GM12878 (cell line): Measurements from ENCODE around the gene RNF41. TPM values are rescaled to one million over a fixed set of nuclear protein-coding genes. Genes with fewer than 3 reads are reported as not detected.
A peak's percentile ranks its signal among the peaks of the same experiment; 100 is the strongest.

Source experiments
- ASH2L ChIP-seq: fragments of 300-600, 200-600 bp; sonication (generic); IDR thresholded peaks from 2 replicates; pipeline ENCODE4 v1.6.1; 2017; ENCODE audit warnings: low read depth, mild to moderate bottlenecking, borderline replicate concordance
- BCL3 ChIP-seq: IDR thresholded peaks from 2 replicates; pipeline ENCODE4 v1.6.1; 2011; ENCODE audit warnings: borderline replicate concordance, low read depth, mild to moderate bottlenecking, moderate library complexity, low read length; ENCODE audit not compliant: insufficient read depth, poor library complexity, severe bottlenecking
- CBFB ChIP-seq: IDR thresholded peaks from 2 replicates; pipeline ENCODE4 v1.6.1; 2016; ENCODE audit warnings: antibody characterized with exemption, low read depth
- HDAC6 ChIP-seq: fragments of 200-600 bp; sonication (generic); IDR thresholded peaks from one replicate; pipeline ENCODE4 v1.8.0; 2017; ENCODE audit warnings: antibody characterized with exemption; ENCODE audit not compliant: unreplicated experiment
- MXI1 ChIP-seq: fragments of 150-350 bp; IDR thresholded peaks from 2 replicates; pipeline ENCODE4 v1.6.1; 2011; ENCODE audit warnings: low read depth, mild to moderate bottlenecking, inconsistent platforms, low read length, improper control_type of control experiment
- MYB ChIP-seq: fragments of 150-350 bp; IDR thresholded peaks from 2 replicates; pipeline ENCODE4 v1.6.1; 2014; ENCODE audit warnings: mild to moderate bottlenecking, low read depth, low read length, borderline replicate concordance
- NBN ChIP-seq: fragments of 450-650 bp; IDR thresholded peaks from 2 replicates; pipeline ENCODE4 v1.6.1; 2016
- NFIC ChIP-seq: IDR thresholded peaks from 2 replicates; pipeline ENCODE4 v1.6.1; 2012; ENCODE audit warnings: low read depth, mild to moderate bottlenecking, inconsistent platforms, low read length, moderate library complexity
- PAX5 ChIP-seq: IDR thresholded peaks from 2 replicates; pipeline ENCODE4 v1.6.1; 2011; ENCODE audit warnings: low read depth, low read length, borderline replicate concordance
- POLR2AphosphoS2 ChIP-seq: IDR thresholded peaks from 2 replicates; pipeline ENCODE4 v1.6.1; 2011; ENCODE audit warnings: low read depth, mild to moderate bottlenecking, low read length, improper control_type of control experiment, moderate library complexity
- REST ChIP-seq: IDR thresholded peaks from 2 replicates; pipeline ENCODE4 v1.6.1; 2012; ENCODE audit warnings: mild to moderate bottlenecking, low read depth, low read length
- SP1 ChIP-seq: IDR thresholded peaks from one replicate; pipeline ENCODE4 v1.6.1; 2011; ENCODE audit warnings: low read depth, low read length
- SREBF1 ChIP-seq: IDR thresholded peaks from 2 replicates; pipeline ENCODE4 v1.6.1; 2012; ENCODE audit warnings: mild to moderate bottlenecking, low read length
- SRF ChIP-seq, 2 experiments: IDR thresholded peaks; 2 replicates each; pipeline ENCODE4 v1.6.1; 2011; ENCODE audit warnings: low read depth in 2 of 2, low read length in 2 of 2, mild to moderate bottlenecking in 1 of 2, moderate library complexity in 1 of 2
- SUZ12 ChIP-seq: fragments of 200-600 bp; sonication (generic); IDR thresholded peaks from one replicate; pipeline ENCODE4 v1.6.1; 2018; ENCODE audit warnings: antibody characterized with exemption, mild to moderate bottlenecking; ENCODE audit not compliant: unreplicated experiment
- TAF1 ChIP-seq: IDR thresholded peaks from 2 replicates; pipeline ENCODE4 v1.6.1; 2011; ENCODE audit warnings: mild to moderate bottlenecking, low read depth, low read length, borderline replicate concordance
- TARDBP ChIP-seq: IDR thresholded peaks from 2 replicates; pipeline ENCODE4 v1.6.1; 2016; ENCODE audit warnings: borderline replicate concordance
- ZNF24 ChIP-seq: fragments of 450-650 bp; IDR thresholded peaks from 2 replicates; pipeline ENCODE4 v1.6.1; 2017; ENCODE audit warnings: antibody characterized with exemption, mild to moderate bottlenecking
- ZNF384 ChIP-seq: IDR thresholded peaks from 2 replicates; pipeline ENCODE4 v1.6.1; 2012; ENCODE audit warnings: low read depth, mild to moderate bottlenecking, low read length, improper control_type of control experiment, borderline replicate concordance
- ZNF687 ChIP-seq: fragments of 450-650 bp; IDR thresholded peaks from 2 replicates; pipeline ENCODE4 v1.6.1; 2017; ENCODE audit warnings: mild to moderate bottlenecking, moderate library complexity
- polyA plus RNA-seq, 11 experiments: library from polyadenylated mRNA; depleted of rRNA in 4 of 11; unstranded in 6 of 11; stranded (reverse) in 5 of 11; fragments of >200 nt; fragmentation: Nextera tagmentation in 4 of 11; fragmentation: Illumina TruSeq in 1 of 11; extraction: Ambion mirVana in 4 of 11; extraction: Trizol in 1 of 11; gene quantifications; 1 replicate in 1 of 11; 2 replicates in 10 of 11; pipeline versions ENCODE4 v1.2.1 to v1.2.3, GENCODE V29; 2011 to 2016; ENCODE audit warnings: inconsistent platforms in 2 of 11, missing spikeins in 2 of 11, low read depth in 1 of 11
- total RNA-seq, 4 experiments: library from RNA; depleted of rRNA in 3 of 4; stranded (reverse); fragments of >200 nt in 3 of 4; fragmentation: Illumina TruSeq in 1 of 4; extraction: Trizol in 1 of 4; gene quantifications; 2 replicates each; pipeline versions ENCODE4 v1.2.1 to v1.2.3, GENCODE V29; 2013 to 2021

Gene RNF41
- total and polyA plus RNA-seq, 10 of the 15 experiments (the other 5 are each of a cell fraction or from before 2014, with no cell fraction given): 11.1 to 47.8 (median 30.6) TPM

- TF ChIP-seq ZNF384: no peak
- TF ChIP-seq ZNF24: no peak
- TF ChIP-seq NFIC: no peak
- 0 out of 4 replicates have a peak, but pooled peaks of 1 of the 2 experiments have one; percentile 4 for TF ChIP-seq SRF (IDR thresholded peaks at IDR 0.05; ENCODE audit: low read depth in 2 of 2, low read length in 2 of 2)
- peak; percentile 79 for TF ChIP-seq NBN
- TF ChIP-seq SP1: peak; percentile 93
- TF ChIP-seq BCL3: no peak
- TF ChIP-seq ZNF687: no peak
- no peak for TF ChIP-seq ASH2L
- no peak for TF ChIP-seq SREBF1
- 0 out of 2 replicates have a peak, but pooled peaks have one; percentile 46 for TF ChIP-seq TAF1
- TF ChIP-seq SUZ12: no peak
- TF ChIP-seq POLR2AphosphoS2: peak; percentile 51; the same call in 1 of the 2 replicates
- TF ChIP-seq PAX5: no peak; the same call in 1 of the 2 replicates
- peak; percentile 52 for TF ChIP-seq CBFB
- TF ChIP-seq HDAC6: no peak
- no peak for TF ChIP-seq MYB
- peak; percentile 86 for TF ChIP-seq MXI1
- no peak for TF ChIP-seq REST
- TF ChIP-seq TARDBP: no peak
These were observed 2.5 kb upstream of the RNF41 start, which contains the start of gene NABP2 (continued) for GRCh38 chr12:56224102-56224701.
